ENCODE data around the gene CLCN7.
"Not testable (repeated sequence)": the region's sequence is repeated elsewhere in the genome, so short reads cannot be mapped to it uniquely, and the experiment has no call there.

The CLCN7 gene

DNA sequence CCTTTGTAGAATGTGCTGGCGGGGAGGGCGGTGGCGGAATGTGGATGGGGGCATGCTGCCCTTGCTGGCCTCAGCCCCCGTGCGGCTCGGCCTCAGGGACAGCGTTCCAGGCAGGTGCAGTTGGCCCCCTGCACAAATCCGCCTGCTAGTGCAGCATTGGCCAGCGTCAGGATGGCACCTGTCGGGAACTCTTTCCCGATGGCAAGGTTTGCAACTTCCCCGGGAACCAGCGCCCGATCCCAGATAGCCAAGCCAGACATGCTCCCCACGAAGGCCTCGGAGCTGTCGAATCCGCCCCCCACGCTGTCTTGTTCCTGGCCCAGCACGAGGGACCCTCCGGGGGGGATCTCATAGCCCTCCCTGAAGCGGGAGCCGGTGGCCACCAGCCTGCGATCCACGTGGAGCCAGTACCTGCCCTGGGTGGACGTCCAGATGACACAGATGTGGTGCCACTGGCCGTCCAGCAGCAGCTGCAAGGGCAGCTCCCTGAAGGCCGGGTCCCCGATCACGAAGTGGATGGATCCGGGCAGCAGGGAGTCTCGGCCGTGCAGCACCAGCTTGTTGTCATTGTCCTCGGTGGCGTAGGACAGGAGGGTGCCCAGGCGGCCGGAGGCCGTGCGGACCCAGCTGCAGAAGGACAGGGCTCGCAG is 11.1 kb upstream of the CLCN7 start:
- Mint-ChIP-seq H3K36me3 (no peaks in the 10 kb centered on the region), H3K27me3 (peaks cover 2% of the 10 kb centered on the region), H3K4me3 (no peak overlapping the region), H3K4me1 (ENCODE audit: low read depth) (no peaks in the 10 kb centered on the region), H3K9me3 (ENCODE audit: low read depth) (no peaks in the 10 kb centered on the region), H3K27ac (no peak overlapping the region)

GRCh38 chr16:1481906-1482835 is 7.3 kb upstream of the CLCN7 start:
- Mint-ChIP-seq H3K27ac (no peak overlapping the region), H3K36me3 (no peaks in the 10 kb centered on the region), H3K4me1 (ENCODE audit: low read depth) (no peaks in the 10 kb centered on the region), H3K27me3 (peaks cover 2% of the 10 kb centered on the region), H3K9me3 (ENCODE audit: low read depth) (no peaks in the 10 kb centered on the region), H3K4me3 (no peak overlapping the region)

GRCh38 chr16:1478937-1479336 is 4.1 kb upstream of the CLCN7 start:
- H3K27ac Mint-ChIP-seq; H3K4me1 Mint-ChIP-seq (ENCODE audit: low read depth); H3K36me3 Mint-ChIP-seq; H3K4me3 Mint-ChIP-seq; H3K9me3 Mint-ChIP-seq (ENCODE audit: low read depth); H3K27me3 Mint-ChIP-seq: not testable (repeated sequence)

DNA sequence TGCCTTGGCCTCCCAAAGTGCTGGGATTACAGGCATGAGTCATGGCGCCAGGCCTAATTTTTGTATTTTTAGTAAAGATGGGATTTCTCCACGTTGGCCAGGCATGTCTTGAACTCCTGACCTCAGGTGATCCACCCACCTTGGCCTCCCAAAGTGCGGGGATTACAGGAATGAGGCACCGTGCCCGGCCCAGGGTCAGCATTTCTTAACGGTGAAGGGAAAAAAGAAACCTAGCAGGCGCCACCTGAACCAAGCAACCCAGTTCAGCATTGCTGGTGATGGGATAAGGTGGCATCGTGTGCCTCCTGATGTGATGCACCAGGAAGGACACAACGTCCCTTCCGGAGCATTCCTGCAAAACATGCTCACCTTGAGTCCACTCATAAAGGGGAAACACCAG is 2.2 kb upstream of the CLCN7 start:
- no peak overlapping the region for H3K27ac Mint-ChIP-seq
- H3K4me3 Mint-ChIP-seq, result no peak overlapping the region
- H3K4me1 Mint-ChIP-seq (ENCODE audit: low read depth), result peaks cover 15% of the 10 kb centered on the region
- no peaks in the 10 kb centered on the region for H3K36me3 Mint-ChIP-seq
- peaks cover 2% of the 10 kb centered on the region for H3K27me3 Mint-ChIP-seq
- H3K9me3 Mint-ChIP-seq (ENCODE audit: low read depth), result no peaks in the 10 kb centered on the region

- Mint-ChIP-seq H3K4me1 (ENCODE audit: low read depth) (peaks cover 27% of the 10 kb centered on the region), H3K36me3 (no peaks in the 10 kb centered on the region), H3K4me3 (peak overlapping the region; percentile 89)
These were observed 805 bp upstream of the CLCN7 start for GRCh38 chr16:1475552-1476114.

GRCh38 chr16:1474082-1474795 is 589 bp downstream of the CLCN7 start:
- Mint-ChIP-seq H3K36me3 (no peaks in the 10 kb centered on the region), H3K27ac (peak overlapping the region; percentile 76), H3K9me3 (ENCODE audit: low read depth) (no peaks in the 10 kb centered on the region), H3K4me3 (peak overlapping the region; percentile 86), H3K27me3 (no peaks in the 10 kb centered on the region), H3K4me1 (ENCODE audit: low read depth) (peaks cover 35% of the 10 kb centered on the region)

More at GRCh38 chr16:1475552-1476114, 805 bp upstream of the CLCN7 start:
- Mint-ChIP-seq H3K9me3 (ENCODE audit: low read depth) (no peaks in the 10 kb centered on the region), H3K27me3 (no peaks in the 10 kb centered on the region), H3K27ac (peak overlapping the region; percentile 90)

GRCh38 chr16:1472974-1473373 is 1.9 kb downstream of the CLCN7 start:
- peaks cover 35% of the 10 kb centered on the region for H3K4me1 Mint-ChIP-seq (ENCODE audit: low read depth)
- peak overlapping the region; percentile 81 for H3K4me3 Mint-ChIP-seq
- no peaks in the 10 kb centered on the region for H3K36me3 Mint-ChIP-seq
- H3K27ac Mint-ChIP-seq, result no peak overlapping the region
- H3K9me3 Mint-ChIP-seq (ENCODE audit: low read depth), result no peaks in the 10 kb centered on the region
- H3K27me3 Mint-ChIP-seq, result no peaks in the 10 kb centered on the region

DNA sequence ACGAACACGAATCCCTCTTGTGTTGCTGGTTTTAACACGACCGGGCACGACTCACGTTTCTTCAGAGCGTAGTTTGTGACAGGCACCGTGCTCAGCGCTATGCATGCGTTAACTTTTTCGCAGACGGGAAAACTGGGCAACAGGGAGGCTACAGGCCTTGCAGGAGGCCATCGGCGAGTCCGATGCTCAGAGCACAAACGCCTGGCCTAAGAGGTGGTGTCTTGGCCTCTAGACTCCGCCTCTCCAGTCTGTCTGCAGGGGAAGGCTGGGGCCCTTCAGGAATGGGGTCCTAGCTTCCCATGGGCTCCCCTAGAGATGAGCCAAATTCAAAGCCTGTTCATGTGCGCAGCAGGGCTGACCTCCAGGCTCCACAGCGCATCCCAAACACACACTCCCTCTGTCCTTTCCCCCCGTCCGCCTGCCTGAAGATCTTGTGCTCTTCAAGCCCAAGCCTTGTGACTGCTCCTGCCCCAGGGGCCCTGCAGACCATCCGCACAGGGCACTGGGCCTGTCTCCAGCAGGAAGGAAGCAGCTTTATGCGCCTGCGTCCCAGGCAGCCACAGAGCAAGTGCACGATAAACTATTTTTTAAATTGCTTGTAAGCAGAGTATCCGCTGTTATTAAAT is 3.1 kb downstream of the CLCN7 start:
- Mint-ChIP-seq H3K4me1 (ENCODE audit: low read depth) (peaks cover 36% of the 10 kb centered on the region), H3K27ac (no peak overlapping the region), H3K4me3 (no peak overlapping the region), H3K27me3 (no peaks in the 10 kb centered on the region), H3K9me3 (ENCODE audit: low read depth) (no peaks in the 10 kb centered on the region), H3K36me3 (no peaks in the 10 kb centered on the region)

DNA sequence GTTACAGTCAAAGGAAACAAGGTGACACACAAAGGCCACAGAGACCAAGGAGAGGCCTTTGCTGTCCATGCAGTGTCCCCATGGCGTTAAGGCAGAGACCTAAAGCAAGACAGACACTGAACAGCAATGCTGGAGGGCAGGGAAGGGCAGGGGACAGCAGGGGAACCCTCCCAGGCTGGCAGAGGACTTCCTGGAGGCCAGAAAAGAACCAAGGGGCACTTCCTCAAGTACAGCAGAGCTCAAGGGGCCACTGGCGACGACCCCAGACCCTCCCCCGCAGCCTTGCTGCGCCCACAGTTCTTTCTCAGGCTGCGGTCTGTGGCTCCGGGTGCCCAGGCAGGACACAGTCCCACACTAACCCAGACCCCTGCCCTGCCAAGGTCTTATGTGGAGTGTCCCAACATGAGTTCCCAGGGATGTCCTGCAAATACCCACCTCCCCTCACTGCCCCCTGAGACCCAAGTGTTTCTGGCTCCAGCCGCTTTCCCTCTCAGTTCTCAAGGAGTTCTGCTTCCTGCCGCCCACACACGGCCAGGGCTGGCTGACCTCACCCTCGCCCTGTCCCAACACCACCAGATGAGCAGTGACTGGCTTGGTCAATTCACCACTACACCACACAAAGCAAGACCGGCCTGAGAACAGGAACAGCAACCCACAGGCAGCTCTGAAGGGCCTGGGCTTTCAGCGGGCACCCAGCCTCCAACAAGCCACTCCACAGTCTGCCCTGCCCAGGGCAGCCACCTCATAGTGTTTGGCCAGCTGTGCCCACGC is 4.2 kb downstream of the CLCN7 start:
- Mint-ChIP-seq H3K27me3 (no peaks in the 10 kb centered on the region), H3K36me3 (no peaks in the 10 kb centered on the region), H3K4me3 (no peak overlapping the region), H3K27ac (no peak overlapping the region), H3K4me1 (ENCODE audit: low read depth) (peaks cover 33% of the 10 kb centered on the region), H3K9me3 (ENCODE audit: low read depth) (no peaks in the 10 kb centered on the region)

DNA sequence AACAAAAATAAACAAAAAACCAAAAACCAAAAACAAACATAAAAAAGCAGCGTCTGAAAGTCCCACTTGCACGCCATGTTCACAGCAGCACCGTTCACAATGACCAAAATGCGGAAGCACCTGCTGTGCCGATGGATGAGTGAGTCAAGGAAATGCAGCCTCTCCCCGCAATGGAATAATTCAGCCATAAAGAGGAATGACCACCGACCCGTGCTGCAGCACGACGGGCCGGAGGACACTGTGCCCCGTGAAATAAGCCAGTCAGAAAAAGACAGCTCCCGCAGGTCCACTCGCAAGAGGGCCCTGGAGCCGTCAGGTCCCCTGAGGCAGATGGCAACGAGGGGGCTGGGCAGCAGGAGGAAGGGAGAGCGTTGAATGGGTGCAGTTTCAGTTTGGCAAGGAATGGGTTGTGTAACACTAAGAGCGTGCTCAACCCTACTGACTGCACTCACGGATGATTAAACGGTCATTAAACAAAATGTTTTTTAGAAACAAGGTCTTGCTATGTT is 5.1 kb downstream of the CLCN7 start:
- Mint-ChIP-seq H3K27ac (peak overlapping the region; percentile 41), H3K9me3 (ENCODE audit: low read depth) (no peaks in the 10 kb centered on the region), H3K4me1 (ENCODE audit: low read depth) (peaks cover 31% of the 10 kb centered on the region), H3K27me3 (no peaks in the 10 kb centered on the region), H3K36me3 (no peaks in the 10 kb centered on the region), H3K4me3 (no peak overlapping the region)

DNA sequence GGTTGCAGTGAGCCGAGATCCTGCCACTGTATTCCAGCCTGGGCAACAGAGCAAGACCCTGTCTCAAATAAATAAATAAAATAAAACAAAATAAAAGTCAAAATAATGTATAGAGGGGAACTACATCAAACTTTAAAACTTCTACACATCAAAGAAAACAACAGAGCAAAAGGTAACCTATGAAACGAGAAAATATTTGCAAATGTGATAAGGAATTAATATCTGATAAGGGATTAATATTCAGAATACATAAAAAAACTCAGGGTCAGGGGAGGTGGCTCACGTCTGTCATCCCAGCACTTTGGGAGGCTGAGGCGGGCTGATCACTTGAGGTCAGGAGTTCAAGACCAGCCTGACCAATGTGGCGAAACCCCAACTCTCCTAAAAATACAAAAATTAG is 5.7 kb downstream of the CLCN7 start:
- not testable (repeated sequence) for H3K36me3 Mint-ChIP-seq; H3K27me3 Mint-ChIP-seq; H3K27ac Mint-ChIP-seq; H3K9me3 Mint-ChIP-seq (ENCODE audit: low read depth); H3K4me3 Mint-ChIP-seq
- H3K4me1 Mint-ChIP-seq (ENCODE audit: low read depth), result peaks cover 30% of the 10 kb centered on the region

GRCh38 chr16:1468426-1468810 is 6.4 kb downstream of the CLCN7 start:
- Mint-ChIP-seq H3K27me3 (no peaks in the 10 kb centered on the region), H3K27ac (no peak overlapping the region), H3K36me3 (no peaks in the 10 kb centered on the region), H3K4me3 (no peak overlapping the region), H3K4me1 (ENCODE audit: low read depth) (peaks cover 28% of the 10 kb centered on the region), H3K9me3 (ENCODE audit: low read depth) (no peaks in the 10 kb centered on the region)

DNA sequence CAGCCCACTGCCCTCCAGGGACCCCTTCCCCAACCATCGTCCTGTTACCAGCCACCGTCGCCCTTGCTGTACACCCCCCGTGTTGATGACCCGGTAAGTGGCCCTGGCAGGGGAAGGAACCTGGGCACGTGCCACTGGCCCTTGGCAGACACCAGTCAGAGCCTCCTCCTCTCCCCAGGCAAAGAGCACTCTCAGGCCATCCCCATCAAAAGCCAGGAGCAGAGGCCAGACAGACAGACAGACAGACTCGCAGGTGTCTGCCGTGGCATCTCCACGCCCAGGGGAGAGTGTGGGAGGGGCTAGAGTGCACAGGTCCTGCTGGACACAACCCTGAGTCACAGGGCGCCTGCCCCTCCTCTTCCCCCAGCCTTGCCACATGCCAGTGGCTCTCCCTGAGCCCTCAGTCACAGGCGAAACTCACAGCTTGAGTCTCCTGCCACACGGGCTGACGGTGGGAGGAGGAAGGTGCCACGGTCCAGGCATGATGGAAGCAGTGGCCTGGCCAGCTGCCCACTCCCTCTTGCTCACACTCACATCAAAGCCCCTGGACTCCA is 7.8 kb downstream of the CLCN7 start:
- no peak overlapping the region for H3K27ac Mint-ChIP-seq
- no peaks in the 10 kb centered on the region for H3K27me3 Mint-ChIP-seq
- H3K36me3 Mint-ChIP-seq, result no peaks in the 10 kb centered on the region
- H3K4me1 Mint-ChIP-seq (ENCODE audit: low read depth), result peaks cover 21% of the 10 kb centered on the region
- no peak overlapping the region for H3K4me3 Mint-ChIP-seq
- no peaks in the 10 kb centered on the region for H3K9me3 Mint-ChIP-seq (ENCODE audit: low read depth)

DNA sequence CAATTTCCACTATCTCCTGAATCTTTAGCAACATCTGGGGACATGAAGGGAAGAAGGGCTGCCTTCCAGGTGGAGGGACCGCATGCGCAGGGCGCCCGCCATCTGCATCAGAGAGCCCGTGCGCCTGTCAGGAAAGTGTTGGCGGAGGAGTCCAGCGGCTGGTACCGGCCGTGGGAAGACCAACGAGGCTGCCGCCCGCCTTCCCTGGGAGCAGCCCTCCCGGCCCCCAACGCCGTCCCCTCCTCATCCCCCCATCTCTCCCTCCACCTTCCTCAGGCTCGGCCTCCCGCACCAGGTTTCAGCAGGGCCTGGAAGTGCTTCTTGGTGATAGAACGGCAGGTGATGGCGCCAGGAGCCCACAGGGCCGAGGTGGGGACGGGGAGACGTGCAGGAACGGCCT is 8.8 kb downstream of the CLCN7 start:
- no peak overlapping the region for H3K27ac Mint-ChIP-seq

More for the DNA sequence above, 8.8 kb downstream of the CLCN7 start:
- H3K36me3 Mint-ChIP-seq, result no peaks in the 10 kb centered on the region
- H3K4me3 Mint-ChIP-seq, result no peak overlapping the region
- H3K27me3 Mint-ChIP-seq, result no peaks in the 10 kb centered on the region
- peaks cover 12% of the 10 kb centered on the region for H3K4me1 Mint-ChIP-seq (ENCODE audit: low read depth)
- no peaks in the 10 kb centered on the region for H3K9me3 Mint-ChIP-seq (ENCODE audit: low read depth)

Data from activated naive CD8-positive, alpha-beta T cell (primary cell).